Measurements from ENCODE around the gene CNEP1R1. TPM values are rescaled to one million over a fixed set of nuclear protein-coding genes. Genes with fewer than 3 reads are reported as not detected.

CNEP1R1 gene, protein sequence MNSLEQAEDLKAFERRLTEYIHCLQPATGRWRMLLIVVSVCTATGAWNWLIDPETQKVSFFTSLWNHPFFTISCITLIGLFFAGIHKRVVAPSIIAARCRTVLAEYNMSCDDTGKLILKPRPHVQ
- total RNA-seq (2022) (22.0 and 23.2 TPM in 2 replicates), Bru-seq, nascent RNA (percentile 77 among the genes with signal in this experiment), BruChase-seq, experiment 1, labeled RNA remaining after a 6-hour chase (percentile 77 among the genes with signal in this experiment), BruChase-seq, experiment 2, labeled RNA remaining after a 2-hour chase (percentile 90 among the genes with signal in this experiment)
- long read RNA-seq, transcript CNEP1R1-202 (6 exons, 2,117 nt) = major isoform, 22 of 51 reads
- long read RNA-seq, transcript CNEP1R1-203 (7 exons, 2,965 nt) = minor isoform, 18 of 51 reads
- long read RNA-seq, partial matches to known transcripts = 3 of 51 reads
- long read RNA-seq, other reads (novel, unspliced or antisense) = 3 of 51 reads

DNA sequence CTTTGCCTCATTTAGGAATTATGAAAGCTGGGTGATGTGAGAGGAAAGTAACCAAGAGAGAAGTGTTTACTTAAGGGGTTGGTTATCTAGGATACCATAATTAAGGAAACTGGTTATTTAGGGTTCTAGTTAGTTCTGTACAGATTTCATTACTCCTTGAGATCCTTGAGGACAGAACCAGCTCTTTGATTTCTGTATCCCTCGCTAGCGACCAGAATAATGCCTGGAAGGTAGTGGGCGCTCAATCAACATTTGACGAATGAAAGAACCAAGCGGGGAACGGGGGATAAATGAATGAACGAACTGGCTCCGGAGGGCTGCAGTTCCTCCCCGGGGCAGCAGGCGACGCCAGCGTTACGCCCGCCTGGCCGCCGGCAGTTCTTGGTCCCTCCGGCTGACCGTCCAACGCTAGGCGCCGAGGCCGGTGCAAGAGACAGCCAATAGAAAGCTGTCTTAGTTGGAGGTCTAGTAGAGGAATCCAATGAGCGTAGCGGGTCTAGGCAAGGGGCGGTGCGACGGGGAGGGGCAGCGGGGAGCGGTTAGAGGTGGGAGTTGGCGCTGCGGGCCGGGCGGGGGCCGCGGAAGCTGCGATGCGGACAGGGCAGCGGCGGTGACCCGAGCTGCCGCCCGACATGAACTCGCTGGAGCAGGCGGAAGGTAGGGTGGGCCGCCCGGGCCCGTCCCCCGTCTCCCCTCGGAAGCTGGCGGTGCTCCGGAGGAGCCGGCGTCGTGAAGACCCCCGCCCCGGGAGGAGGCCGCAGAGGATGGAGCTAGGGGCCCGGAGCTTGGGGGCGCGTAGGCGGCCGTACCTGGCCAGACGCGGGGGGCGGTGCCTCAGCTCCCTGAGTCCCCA is at the start of gene CNEP1R1:
CNEP1R1 (plus strand) TSS at position 542 of the 853 bp plus-strand sequence; CDS start at position 633, 91 bp downstream.
- peak; percentile 96 for DNase-seq (ENCODE audit: unreplicated experiment)
- Mint-ChIP-seq H3K9me3 (ENCODE audit: unreplicated experiment) (no peaks in the 10 kb centered on the region), H3K36me3 (ENCODE audit: insufficient read depth, unreplicated experiment) (peaks cover 24% of the 10 kb centered on the region), H3K27ac (ENCODE audit: low read depth, unreplicated experiment) (peak within 1 kb of the TSS; percentile 82), H3K4me1 (ENCODE audit: insufficient read depth, unreplicated experiment) (peaks cover 5% of the 10 kb centered on the region), H3K4me3 (ENCODE audit: unreplicated experiment) (peak within 1 kb of the TSS; percentile 91), H3K27me3 (ENCODE audit: insufficient read depth, unreplicated experiment) (peaks cover 17% of the 10 kb centered on the region)
- peak; percentile 99 for TF ChIP-seq CTCF (IDR thresholded peaks at IDR 0.05; ENCODE audit: unreplicated experiment)
- CTCF ChIA-PET = interaction anchor here (0.5 to 4.2 kb wide), 69 partner anchors 9 to 1553 kb away, joined by 3 to 61 read pairs (median 4); partner anchors contain the start of gene HEATR3
- no TSS peak for BruUV-seq (replicated peaks)
- intact Hi-C loops (cut with micrococcal nuclease) = loop anchor here (1.0 to 10.0 kb wide), 5 partner anchors 68 to 640 kb away; partner anchors contain the start of gene TENT4B
- POLR2A ChIA-PET = interaction anchor here (0.7 to 2.8 kb wide), 20 partner anchors 9 to 640 kb away, joined by 3 to 23 read pairs (median 4); partner anchors contain the start of genes HEATR3 and TENT4B

DNA sequence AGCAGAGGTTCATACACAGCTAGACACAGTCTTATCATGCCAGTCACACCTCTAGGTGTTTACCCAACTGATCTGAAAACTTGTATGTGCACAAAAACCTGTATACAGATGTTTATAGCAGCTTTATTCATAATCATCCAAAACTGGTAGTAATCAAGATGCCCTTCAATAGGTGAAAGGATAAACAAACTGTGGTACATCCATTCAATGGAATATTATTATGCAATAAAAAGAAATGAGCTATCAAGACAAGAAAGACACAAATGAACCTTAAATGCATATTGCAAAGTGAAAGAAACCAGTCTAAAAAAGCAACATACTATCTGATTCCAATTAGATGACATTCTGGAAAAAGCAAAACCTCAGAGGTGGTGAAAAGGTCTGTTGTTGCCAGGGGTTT is 47.6 kb upstream of the CNEP1R1 start:
- ChIA-PET POLR2A (interaction anchor here (0.7 kb wide), 1 partner anchor 44 kb away, joined by 3 read pairs; no protein-coding TSS in a partner anchor), CTCF (interaction anchor here (0.6 kb wide), 1 partner anchor 62 kb away, joined by 5 read pairs; no protein-coding TSS in a partner anchor)
- H3K9me3 Mint-ChIP-seq (ENCODE audit: unreplicated experiment) = no peaks in the 10 kb centered on the region
- no peaks in the 10 kb centered on the region for H3K27me3 Mint-ChIP-seq (ENCODE audit: insufficient read depth, unreplicated experiment)
- H3K36me3 Mint-ChIP-seq (ENCODE audit: insufficient read depth, unreplicated experiment) = peaks cover 6% of the 10 kb centered on the region
- BruUV-seq (replicated peaks) = no TSS peak
- no peak overlapping the region for H3K4me3 Mint-ChIP-seq (ENCODE audit: unreplicated experiment)
- no peaks in the 10 kb centered on the region for H3K4me1 Mint-ChIP-seq (ENCODE audit: insufficient read depth, unreplicated experiment)
- no peak overlapping the region for H3K27ac Mint-ChIP-seq (ENCODE audit: low read depth, unreplicated experiment)
- no peak for TF ChIP-seq CTCF (IDR thresholded peaks at IDR 0.05; ENCODE audit: unreplicated experiment)
- no peak for DNase-seq (ENCODE audit: unreplicated experiment)
- intact Hi-C loops (cut with micrococcal nuclease) = no loop called here

- Mint-ChIP-seq H3K36me3 (ENCODE audit: insufficient read depth, unreplicated experiment) (peaks cover 6% of the 10 kb centered on the region), H3K4me1 (ENCODE audit: insufficient read depth, unreplicated experiment) (no peaks in the 10 kb centered on the region), H3K9me3 (ENCODE audit: unreplicated experiment) (no peaks in the 10 kb centered on the region), H3K4me3 (ENCODE audit: unreplicated experiment) (no peak overlapping the region), H3K27ac (ENCODE audit: low read depth, unreplicated experiment) (no peak overlapping the region), H3K27me3 (ENCODE audit: insufficient read depth, unreplicated experiment) (no peaks in the 10 kb centered on the region)
- intact Hi-C loops (cut with micrococcal nuclease) = no loop called here
- ChIA-PET POLR2A (interaction anchor here (0.6 kb wide), 1 partner anchor 21 kb away, joined by 3 read pairs; no protein-coding TSS in a partner anchor), CTCF (no interaction called here)
- BruUV-seq (replicated peaks) = no TSS peak
- no peak for TF ChIP-seq CTCF (IDR thresholded peaks at IDR 0.05; ENCODE audit: unreplicated experiment)
- DNase-seq (ENCODE audit: unreplicated experiment) = no peak
Measured at GRCh38 chr16:49978569-49979326, 46.3 kb upstream of the CNEP1R1 start.

Data from MCF 10A (cell line).